ENCODE data around the gene ULK1.

- no peak for TF ChIP-seq REST (IDR thresholded peaks at IDR 0.05; ENCODE audit: borderline replicate concordance)
- TF ChIP-seq RAD21 (conservative IDR thresholded peaks at IDR 0.05) = no peak
- no peak for TF ChIP-seq CTCF (IDR thresholded peaks at IDR 0.05; ENCODE audit: poor library complexity, severe bottlenecking)
- no peak for TF ChIP-seq TAF1 (IDR thresholded peaks at IDR 0.05; ENCODE audit: low read depth)
- no peak for TF ChIP-seq POLR2AphosphoS5 (IDR thresholded peaks at IDR 0.05)
- TF ChIP-seq EP300 (conservative IDR thresholded peaks at IDR 0.05; ENCODE audit: poor library complexity, severe bottlenecking) = no peak
Measured at GRCh38 chr12:131947482-131948027, 53.1 kb downstream of the ULK1 start.
